Measurements from ENCODE around the gene MPC1.

The MPC1 gene

DNA sequence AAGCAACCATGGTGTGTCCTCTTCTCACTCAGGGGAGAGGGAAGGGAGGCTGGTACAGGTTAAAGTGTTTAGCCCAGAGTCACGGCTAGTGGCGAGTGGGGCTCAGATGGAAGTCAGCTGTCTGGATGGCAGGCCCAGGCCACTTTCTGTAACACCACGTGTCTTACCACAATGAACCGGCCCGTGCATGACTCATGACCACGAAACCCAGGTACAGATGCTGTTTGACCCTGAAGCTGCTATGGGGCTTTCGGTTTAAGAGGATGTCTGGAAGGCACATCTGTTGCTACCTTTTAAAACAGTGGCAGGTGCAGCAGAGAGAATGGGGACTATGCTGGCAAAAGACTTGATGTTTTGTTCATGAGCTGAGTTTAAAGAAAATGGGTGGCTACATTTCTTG is 36.5 kb upstream of the MPC1 start:
- no peak overlapping the region for H3K4me3 ChIP-seq (ENCODE audit: low read length in 2 of 2)
- peaks cover 0 to 8% of the 10 kb centered on the region in 2 donors for H3K9me3 ChIP-seq (replicated peaks in 1 of 2; ENCODE audit: control insufficient read depth in 2 of 2, insufficient read depth in 1 of 2, low read depth in 1 of 2, low read length in 2 of 2)
- H3K36me3 ChIP-seq (replicated peaks in 1 of 2; ENCODE audit: control insufficient read depth in 2 of 2, insufficient read depth in 2 of 2, low read length in 2 of 2): peaks cover 16 to 83% of the 10 kb centered on the region in 2 donors
- H3K23ac ChIP-seq (ENCODE audit: low read depth, low read length, poor library complexity): no peak overlapping the region
- H4K91ac ChIP-seq (ENCODE audit: low read depth, low read length, poor library complexity): no peak overlapping the region
- no peak overlapping the region for H2BK120ac ChIP-seq (ENCODE audit: low read depth, low read length)
- H3K4me1 ChIP-seq (ENCODE audit: control insufficient read depth in 2 of 2, insufficient read depth in 1 of 2, low read depth in 1 of 2, low read length in 2 of 2): peaks cover 0 to 3% of the 10 kb centered on the region in 2 donors
- no peak overlapping the region for H2BK15ac ChIP-seq (ENCODE audit: low read length)
- no peak overlapping the region for H2AK5ac ChIP-seq (ENCODE audit: low read depth, low read length)
- H3K27ac ChIP-seq (replicated peaks; ENCODE audit: low read length): no peak overlapping the region
- DNase-seq (ENCODE audit: low spot score): no peak
- H2BK5ac ChIP-seq (ENCODE audit: low read length): no peak overlapping the region
- no peak overlapping the region for H3K4me2 ChIP-seq (ENCODE audit: insufficient read depth, low read length, poor library complexity, severe bottlenecking)
- no CpG with 5 or more reads among the region's 7 CpGs for WGBS, 2 donors (ENCODE audit: extremely low coverage in 2 of 2, insufficient read length in 2 of 2, insufficient replicate concordance in 1 of 2)
- H3K18ac ChIP-seq (ENCODE audit: low read length): no peak overlapping the region
- H4K8ac ChIP-seq (ENCODE audit: low read depth, low read length): no peak overlapping the region
- H3K79me1 ChIP-seq (ENCODE audit: low read depth, low read length): no peaks in the 10 kb centered on the region
- no peak overlapping the region for H2AFZ ChIP-seq (ENCODE audit: low read length)
- peaks cover 0 to 6% (median 0%) of the 10 kb centered on the region in 3 experiments for H3K27me3 ChIP-seq (ENCODE audit: control insufficient read depth in 3 of 3, insufficient read depth in 3 of 3, low read depth in 1 of 3, low read length in 3 of 3)
- no peak overlapping the region for H2BK12ac ChIP-seq (ENCODE audit: low read length)
- H3K14ac ChIP-seq (ENCODE audit: low read length): no peak overlapping the region
- H3K9ac ChIP-seq (ENCODE audit: low read depth, low read length, poor library complexity): no peak overlapping the region
- no peak overlapping the region for H3K4ac ChIP-seq (ENCODE audit: low read length)

DNA sequence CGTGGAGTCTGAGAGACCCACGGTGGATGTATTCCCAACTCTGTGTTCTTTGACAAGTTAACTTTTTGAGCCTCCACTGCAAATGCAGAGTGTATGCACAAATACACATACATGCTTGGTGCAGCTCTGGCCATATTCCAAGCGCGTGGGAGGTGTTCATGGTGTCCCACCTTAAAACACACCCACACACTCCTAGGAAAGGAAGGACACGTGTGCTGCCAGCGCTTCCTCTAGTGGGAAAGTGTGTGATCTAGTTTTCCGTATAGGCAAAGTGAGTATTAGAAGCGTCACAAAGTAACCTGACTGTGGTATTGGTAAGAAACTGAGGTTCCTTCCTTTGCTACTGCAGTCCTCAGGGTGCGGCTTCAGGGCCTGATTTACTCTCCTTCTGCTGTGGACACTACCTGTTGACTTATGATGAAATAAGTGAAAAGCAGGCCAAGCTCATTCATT is 36.0 kb upstream of the MPC1 start:
- Histone ChIP-seq H3K4me3 (ENCODE audit: low read length in 2 of 2) (no peak overlapping the region), H3K18ac (ENCODE audit: low read length) (no peak overlapping the region), H3K27me3 (ENCODE audit: control insufficient read depth in 3 of 3, insufficient read depth in 3 of 3, low read depth in 1 of 3, low read length in 3 of 3) (peaks cover 0 to 6% (median 0%) of the 10 kb centered on the region in 3 experiments), H2BK120ac (ENCODE audit: low read depth, low read length) (no peak overlapping the region), H2BK15ac (ENCODE audit: low read length) (no peak overlapping the region), H4K91ac (ENCODE audit: low read depth, low read length, poor library complexity) (no peak overlapping the region), H3K23ac (ENCODE audit: low read depth, low read length, poor library complexity) (no peak overlapping the region), H3K14ac (ENCODE audit: low read length) (no peak overlapping the region), H2AFZ (ENCODE audit: low read length) (no peak overlapping the region), H3K27ac (replicated peaks; ENCODE audit: low read length) (no peak overlapping the region), H2BK12ac (ENCODE audit: low read length) (no peak overlapping the region), H3K9me3 (replicated peaks in 1 of 2; ENCODE audit: control insufficient read depth in 2 of 2, insufficient read depth in 1 of 2, low read depth in 1 of 2, low read length in 2 of 2) (peaks cover 0 to 8% of the 10 kb centered on the region in 2 donors), H3K36me3 (replicated peaks in 1 of 2; ENCODE audit: control insufficient read depth in 2 of 2, insufficient read depth in 2 of 2, low read length in 2 of 2) (peaks cover 17 to 83% of the 10 kb centered on the region in 2 donors), H3K4me1 (ENCODE audit: control insufficient read depth in 2 of 2, insufficient read depth in 1 of 2, low read depth in 1 of 2, low read length in 2 of 2) (peaks cover 0 to under 1% of the 10 kb centered on the region in 2 donors), H3K4ac (ENCODE audit: low read length) (no peak overlapping the region), H3K9ac (ENCODE audit: low read depth, low read length, poor library complexity) (no peak overlapping the region), H3K4me2 (ENCODE audit: insufficient read depth, low read length, poor library complexity, severe bottlenecking) (no peak overlapping the region), H2BK5ac (ENCODE audit: low read length) (no peak overlapping the region), H4K8ac (ENCODE audit: low read depth, low read length) (no peak overlapping the region), H2AK5ac (ENCODE audit: low read depth, low read length) (no peak overlapping the region), H3K79me1 (ENCODE audit: low read depth, low read length) (no peaks in the 10 kb centered on the region)
- no peak for DNase-seq (ENCODE audit: low spot score)
- WGBS, 2 donors (ENCODE audit: extremely low coverage in 2 of 2, insufficient read length in 2 of 2, insufficient replicate concordance in 1 of 2): no CpG with 5 or more reads among the region's 9 CpGs

DNA sequence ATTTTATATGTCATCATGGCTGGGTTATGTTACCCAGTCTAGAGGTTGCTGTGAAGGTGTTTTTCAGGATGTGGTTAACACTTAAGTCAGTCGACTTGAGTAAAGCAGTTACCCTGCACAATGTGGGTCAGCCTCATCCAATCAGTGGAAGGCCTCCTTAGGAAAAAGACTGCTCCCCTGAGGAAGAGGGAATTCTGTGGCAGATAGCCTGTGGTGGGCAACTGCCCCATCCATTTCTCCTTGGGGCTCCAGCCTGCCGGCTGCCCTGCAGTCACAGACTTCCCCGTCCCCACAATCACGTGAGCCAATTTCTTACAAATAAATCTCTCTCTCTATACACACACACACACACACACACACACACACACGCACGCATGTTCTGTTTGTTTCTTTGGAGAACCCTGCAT is 34.5 kb upstream of the MPC1 start:
- Histone ChIP-seq H3K79me1 (ENCODE audit: low read depth, low read length) (no peaks in the 10 kb centered on the region), H4K91ac (ENCODE audit: low read depth, low read length, poor library complexity) (no peak overlapping the region), H3K23ac (ENCODE audit: low read depth, low read length, poor library complexity) (no peak overlapping the region), H3K14ac (ENCODE audit: low read length) (no peak overlapping the region), H2AK5ac (ENCODE audit: low read depth, low read length) (no peak overlapping the region), H3K9me3 (replicated peaks in 1 of 2; ENCODE audit: control insufficient read depth in 2 of 2, insufficient read depth in 1 of 2, low read depth in 1 of 2, low read length in 2 of 2) (peaks cover 0 to 8% of the 10 kb centered on the region in 2 donors), H2BK15ac (ENCODE audit: low read length) (no peak overlapping the region), H2BK120ac (ENCODE audit: low read depth, low read length) (no peak overlapping the region), H4K8ac (ENCODE audit: low read depth, low read length) (no peak overlapping the region), H3K27ac (replicated peaks; ENCODE audit: low read length) (no peak overlapping the region), H3K18ac (ENCODE audit: low read length) (no peak overlapping the region), H3K36me3 (replicated peaks in 1 of 2; ENCODE audit: control insufficient read depth in 2 of 2, insufficient read depth in 2 of 2, low read length in 2 of 2) (peaks cover 22 to 76% of the 10 kb centered on the region in 2 donors), H3K4me2 (ENCODE audit: insufficient read depth, low read length, poor library complexity, severe bottlenecking) (no peak overlapping the region), H2BK12ac (ENCODE audit: low read length) (no peak overlapping the region), H3K4me1 (ENCODE audit: control insufficient read depth in 2 of 2, insufficient read depth in 1 of 2, low read depth in 1 of 2, low read length in 2 of 2) (no peaks in the 10 kb centered on the region), H3K4ac (ENCODE audit: low read length) (no peak overlapping the region), H3K9ac (ENCODE audit: low read depth, low read length, poor library complexity) (no peak overlapping the region), H2BK5ac (ENCODE audit: low read length) (no peak overlapping the region), H3K4me3 (ENCODE audit: low read length in 2 of 2) (no peak overlapping the region), H3K27me3 (ENCODE audit: control insufficient read depth in 3 of 3, insufficient read depth in 3 of 3, low read depth in 1 of 3, low read length in 3 of 3) (peaks cover 0 to 6% (median 0%) of the 10 kb centered on the region in 3 experiments), H2AFZ (ENCODE audit: low read length) (no peak overlapping the region)
- WGBS, 2 donors (ENCODE audit: extremely low coverage in 2 of 2, insufficient read length in 2 of 2, insufficient replicate concordance in 1 of 2): no CpG with 5 or more reads among the region's 6 CpGs
- DNase-seq (ENCODE audit: low spot score): no peak

DNA sequence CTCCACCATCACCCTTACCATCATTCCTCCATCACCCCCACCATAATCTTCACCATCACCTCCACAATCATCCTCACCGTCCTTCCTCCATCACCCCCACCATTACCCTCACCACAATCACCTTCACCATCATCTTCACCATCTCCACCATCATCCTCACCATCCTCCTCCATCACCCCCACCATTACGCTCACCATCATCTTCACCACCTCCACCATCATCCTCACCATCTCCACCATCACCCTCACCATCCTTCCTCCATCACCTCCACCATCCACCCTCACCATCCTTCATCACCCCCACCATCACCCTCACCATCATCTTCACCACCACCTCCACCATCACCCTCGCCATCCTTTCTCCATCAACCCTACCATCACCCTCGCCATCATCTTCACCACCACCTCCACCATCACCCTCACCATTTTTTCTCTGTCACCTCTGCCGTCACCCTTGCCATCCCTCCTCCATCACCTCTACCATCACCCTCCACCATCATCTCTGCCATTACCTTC is 33.1 kb upstream of the MPC1 start:
- H3K9me3 ChIP-seq (replicated peaks in 1 of 2; ENCODE audit: control insufficient read depth in 2 of 2, insufficient read depth in 1 of 2, low read depth in 1 of 2, low read length in 2 of 2): peaks cover 0 to 8% of the 10 kb centered on the region in 2 donors
- no peak overlapping the region for H2AFZ ChIP-seq (ENCODE audit: low read length)
- no peak overlapping the region for H4K8ac ChIP-seq (ENCODE audit: low read depth, low read length)
- H3K4ac ChIP-seq (ENCODE audit: low read length): no peak overlapping the region
- no peak overlapping the region for H3K27ac ChIP-seq (replicated peaks; ENCODE audit: low read length)
- H3K4me3 ChIP-seq (ENCODE audit: low read length in 2 of 2): peak overlapping the region in 1 of 2 donors; percentile 64
- no peaks in the 10 kb centered on the region for H3K79me1 ChIP-seq (ENCODE audit: low read depth, low read length)
- no peak overlapping the region for H3K23ac ChIP-seq (ENCODE audit: low read depth, low read length, poor library complexity)
- no peaks in the 10 kb centered on the region for H3K4me1 ChIP-seq (ENCODE audit: control insufficient read depth in 2 of 2, insufficient read depth in 1 of 2, low read depth in 1 of 2, low read length in 2 of 2)
- H2BK15ac ChIP-seq (ENCODE audit: low read length): no peak overlapping the region
- H3K27me3 ChIP-seq (ENCODE audit: control insufficient read depth in 3 of 3, insufficient read depth in 3 of 3, low read depth in 1 of 3, low read length in 3 of 3): peaks cover 0 to 6% (median 0%) of the 10 kb centered on the region in 3 experiments
- peaks cover 22 to 72% of the 10 kb centered on the region in 2 donors for H3K36me3 ChIP-seq (replicated peaks in 1 of 2; ENCODE audit: control insufficient read depth in 2 of 2, insufficient read depth in 2 of 2, low read length in 2 of 2)
- no peak overlapping the region for H3K18ac ChIP-seq (ENCODE audit: low read length)
- H4K91ac ChIP-seq (ENCODE audit: low read depth, low read length, poor library complexity): no peak overlapping the region
- no peak overlapping the region for H2BK5ac ChIP-seq (ENCODE audit: low read length)
- H3K9ac ChIP-seq (ENCODE audit: low read depth, low read length, poor library complexity): no peak overlapping the region
- WGBS, 2 donors (ENCODE audit: extremely low coverage in 2 of 2, insufficient read length in 2 of 2, insufficient replicate concordance in 1 of 2): 100% methylated on average over 4 of the region's 5 CpGs
- H2BK120ac ChIP-seq (ENCODE audit: low read depth, low read length): no peak overlapping the region
- H3K14ac ChIP-seq (ENCODE audit: low read length): peak overlapping the region; percentile 77
- H2BK12ac ChIP-seq (ENCODE audit: low read length): no peak overlapping the region
- H2AK5ac ChIP-seq (ENCODE audit: low read depth, low read length): no peak overlapping the region
- H3K4me2 ChIP-seq (ENCODE audit: insufficient read depth, low read length, poor library complexity, severe bottlenecking): no peak overlapping the region
- no peak for DNase-seq (ENCODE audit: low spot score)

All from neuronal stem cell (in vitro differentiated cells).